ENCODE measurements around the gene DLG2. TPM values are rescaled to one million over a fixed set of nuclear protein-coding genes. Genes with fewer than 3 reads are reported as not detected.

DLG2 gene
- total RNA-seq, 3 donors from 2014 or later (not counting 1 experiment from before 2014, with no cell fraction given), result 1.7 to 2.9 (median 2.2) TPM

GRCh38 chr11:84833488-84834088 lies 793.6 kb downstream of the DLG2 start:
- Histone ChIP-seq H3K27ac (ENCODE audit: low read length) (no peak overlapping the region), H3K9me3 (ENCODE audit: control insufficient read depth, insufficient read depth, low read length) (no peaks in the 10 kb centered on the region), H3K27me3 (ENCODE audit: control insufficient read depth, insufficient read depth, low read length) (no peaks in the 10 kb centered on the region), H3K36me3 (ENCODE audit: control insufficient read depth, insufficient read depth, low read length) (no peaks in the 10 kb centered on the region), H3K4me1 (ENCODE audit: control insufficient read depth, insufficient read depth, low read length) (no peaks in the 10 kb centered on the region), H3K4me3 (ENCODE audit: low read length) (no peak overlapping the region)
- DNase-seq (no peak), ATAC-seq (no peak)
- no peaks in the 10 kb centered on the region for H3K27me3 Mint-ChIP-seq (ENCODE audit: low read depth in 2 of 2)
- H3K36me3 Mint-ChIP-seq, result no peaks in the 10 kb centered on the region
- intact Hi-C loops (cut with micrococcal nuclease), result no loop called here
- WGBS (ENCODE audit: insufficient coverage), result 100% methylated on average over 1 of the region's 2 CpGs
- peaks cover 5 to 8% of the 10 kb centered on the region in 2 donors for H3K9me3 Mint-ChIP-seq
- no peak overlapping the region for H3K4me3 Mint-ChIP-seq
- TF ChIP-seq, protein P1, sequence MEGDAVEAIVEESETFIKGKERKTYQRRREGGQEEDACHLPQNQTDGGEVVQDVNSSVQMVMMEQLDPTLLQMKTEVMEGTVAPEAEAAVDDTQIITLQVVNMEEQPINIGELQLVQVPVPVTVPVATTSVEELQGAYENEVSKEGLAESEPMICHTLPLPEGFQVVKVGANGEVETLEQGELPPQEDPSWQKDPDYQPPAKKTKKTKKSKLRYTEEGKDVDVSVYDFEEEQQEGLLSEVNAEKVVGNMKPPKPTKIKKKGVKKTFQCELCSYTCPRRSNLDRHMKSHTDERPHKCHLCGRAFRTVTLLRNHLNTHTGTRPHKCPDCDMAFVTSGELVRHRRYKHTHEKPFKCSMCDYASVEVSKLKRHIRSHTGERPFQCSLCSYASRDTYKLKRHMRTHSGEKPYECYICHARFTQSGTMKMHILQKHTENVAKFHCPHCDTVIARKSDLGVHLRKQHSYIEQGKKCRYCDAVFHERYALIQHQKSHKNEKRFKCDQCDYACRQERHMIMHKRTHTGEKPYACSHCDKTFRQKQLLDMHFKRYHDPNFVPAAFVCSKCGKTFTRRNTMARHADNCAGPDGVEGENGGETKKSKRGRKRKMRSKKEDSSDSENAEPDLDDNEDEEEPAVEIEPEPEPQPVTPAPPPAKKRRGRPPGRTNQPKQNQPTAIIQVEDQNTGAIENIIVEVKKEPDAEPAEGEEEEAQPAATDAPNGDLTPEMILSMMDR (IDR thresholded peaks at IDR 0.05), result no peak
- no peaks in the 10 kb centered on the region for H3K4me1 Mint-ChIP-seq
- H3K27ac Mint-ChIP-seq, result no peak overlapping the region

GRCh38 chr11:84830372-84830771 lies 796.8 kb downstream of the DLG2 start:
- Mint-ChIP-seq H3K9me3 (peaks cover 10 to 18% of the 10 kb centered on the region in 2 donors), H3K27me3 (ENCODE audit: low read depth in 2 of 2) (no peaks in the 10 kb centered on the region), H3K27ac (no peak overlapping the region), H3K36me3 (no peaks in the 10 kb centered on the region), H3K4me3 (no peak overlapping the region), H3K4me1 (no peaks in the 10 kb centered on the region)
- Histone ChIP-seq H3K9me3 (ENCODE audit: control insufficient read depth, insufficient read depth, low read length) (no peaks in the 10 kb centered on the region), H3K27ac (ENCODE audit: low read length) (no peak overlapping the region), H3K36me3 (ENCODE audit: control insufficient read depth, insufficient read depth, low read length) (no peaks in the 10 kb centered on the region), H3K4me1 (ENCODE audit: control insufficient read depth, insufficient read depth, low read length) (no peaks in the 10 kb centered on the region), H3K27me3 (ENCODE audit: control insufficient read depth, insufficient read depth, low read length) (no peaks in the 10 kb centered on the region), H3K4me3 (ENCODE audit: low read length) (no peak overlapping the region)
- TF ChIP-seq, protein P1 (IDR thresholded peaks at IDR 0.05), result no peak
- intact Hi-C loops (cut with micrococcal nuclease), result no loop called here
- ATAC-seq (no peak), DNase-seq (no peak)

DNA sequence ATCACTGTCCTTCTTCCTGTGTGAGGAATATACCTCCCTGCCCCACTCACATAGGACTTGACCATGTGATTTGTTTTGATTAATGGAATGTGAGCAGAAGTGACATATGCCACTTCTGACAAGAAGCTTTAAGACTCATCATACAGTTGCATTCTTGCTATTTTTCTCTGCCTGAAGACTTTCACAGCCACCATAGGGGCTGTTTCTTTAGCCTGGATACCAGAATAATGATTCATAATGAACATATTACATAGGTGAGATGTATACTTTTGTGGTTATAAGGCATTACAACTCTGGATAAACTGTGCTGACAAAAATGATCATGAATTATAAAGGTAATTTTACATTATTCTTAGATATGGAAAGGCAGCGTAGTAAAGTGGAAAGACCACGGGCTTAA lies 798.0 kb downstream of the DLG2 start:
- no peaks in the 10 kb centered on the region for H3K4me1 Mint-ChIP-seq
- H3K36me3 Mint-ChIP-seq, result no peaks in the 10 kb centered on the region
- no peak overlapping the region for H3K4me3 Mint-ChIP-seq
- intact Hi-C loops (cut with micrococcal nuclease), result no loop called here
- no peaks in the 10 kb centered on the region for H3K4me1 ChIP-seq (ENCODE audit: control insufficient read depth, insufficient read depth, low read length)
- H3K9me3 ChIP-seq (ENCODE audit: control insufficient read depth, insufficient read depth, low read length), result no peaks in the 10 kb centered on the region
- H3K27me3 ChIP-seq (ENCODE audit: control insufficient read depth, insufficient read depth, low read length), result no peaks in the 10 kb centered on the region
- WGBS (ENCODE audit: insufficient coverage), result 85% methylated on average over 2 of the region's 2 CpGs
- H3K9me3 Mint-ChIP-seq, result peaks cover 7 to 18% of the 10 kb centered on the region in 2 donors
- TF ChIP-seq, protein P1 (IDR thresholded peaks at IDR 0.05), result no peak
- no peak overlapping the region for H3K27ac ChIP-seq (ENCODE audit: low read length)
- H3K27me3 Mint-ChIP-seq (ENCODE audit: low read depth in 2 of 2), result no peaks in the 10 kb centered on the region
- H3K4me3 ChIP-seq (ENCODE audit: low read length), result no peak overlapping the region
- DNase-seq (no peak), ATAC-seq (no peak)
- no peaks in the 10 kb centered on the region for H3K36me3 ChIP-seq (ENCODE audit: control insufficient read depth, insufficient read depth, low read length)
- H3K27ac Mint-ChIP-seq, result no peak overlapping the region

DNA sequence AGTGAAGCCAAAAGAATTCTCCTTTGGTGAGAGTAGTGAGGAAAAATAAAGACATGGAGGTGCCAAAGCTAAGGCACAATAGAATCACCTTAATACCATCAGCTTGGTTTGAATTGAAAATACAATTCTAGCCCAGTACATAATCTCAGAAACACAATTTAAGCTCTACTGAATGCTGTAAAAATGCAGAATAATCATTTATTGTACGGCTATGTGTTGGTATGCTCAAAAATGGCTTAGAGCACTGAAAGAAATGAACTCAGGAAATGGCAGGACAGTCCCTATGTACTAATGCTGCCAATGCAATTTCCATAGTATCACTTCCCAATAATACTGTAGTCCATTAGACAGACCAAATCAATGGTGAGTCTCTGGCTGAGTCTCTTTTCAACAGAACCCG lies 798.5 kb downstream of the DLG2 start:
- Mint-ChIP-seq H3K36me3 (no peaks in the 10 kb centered on the region), H3K27ac (no peak overlapping the region), H3K4me3 (no peak overlapping the region), H3K27me3 (ENCODE audit: low read depth in 2 of 2) (no peaks in the 10 kb centered on the region), H3K4me1 (no peaks in the 10 kb centered on the region), H3K9me3 (peaks cover 7 to 18% of the 10 kb centered on the region in 2 donors)
- TF ChIP-seq, protein P1 (IDR thresholded peaks at IDR 0.05), result no peak
- Histone ChIP-seq H3K4me3 (ENCODE audit: low read length) (no peak overlapping the region), H3K9me3 (ENCODE audit: control insufficient read depth, insufficient read depth, low read length) (no peaks in the 10 kb centered on the region), H3K27ac (ENCODE audit: low read length) (no peak overlapping the region), H3K27me3 (ENCODE audit: control insufficient read depth, insufficient read depth, low read length) (no peaks in the 10 kb centered on the region), H3K36me3 (ENCODE audit: control insufficient read depth, insufficient read depth, low read length) (no peaks in the 10 kb centered on the region), H3K4me1 (ENCODE audit: control insufficient read depth, insufficient read depth, low read length) (no peaks in the 10 kb centered on the region)
- no peak for DNase-seq
- intact Hi-C loops (cut with micrococcal nuclease), result no loop called here
- no peak for ATAC-seq
- 96% methylated on average over 2 of the region's 2 CpGs for WGBS (ENCODE audit: insufficient coverage)
